Pulmonary artery endothelial cell (primary cell): Measurements from ENCODE around the gene CISH. TPM values are rescaled to one million over a fixed set of nuclear protein-coding genes. Genes with fewer than 3 reads are reported as not detected.

Source experiments
- DNase-seq: peaks from one replicate; pipeline ENCODE4 v3.0.0-alpha.2; 2011; ENCODE audit warnings: low read depth, low spot score
- total RNA-seq: library from RNA; depleted of rRNA; stranded (reverse); fragments of >200 nt; gene quantifications from 2 replicates; pipeline ENCODE4 v1.2.3, GENCODE V29; 2014

Gene CISH
- total RNA-seq, 1 donor from 2014 or later: 0.46 TPM

DNA sequence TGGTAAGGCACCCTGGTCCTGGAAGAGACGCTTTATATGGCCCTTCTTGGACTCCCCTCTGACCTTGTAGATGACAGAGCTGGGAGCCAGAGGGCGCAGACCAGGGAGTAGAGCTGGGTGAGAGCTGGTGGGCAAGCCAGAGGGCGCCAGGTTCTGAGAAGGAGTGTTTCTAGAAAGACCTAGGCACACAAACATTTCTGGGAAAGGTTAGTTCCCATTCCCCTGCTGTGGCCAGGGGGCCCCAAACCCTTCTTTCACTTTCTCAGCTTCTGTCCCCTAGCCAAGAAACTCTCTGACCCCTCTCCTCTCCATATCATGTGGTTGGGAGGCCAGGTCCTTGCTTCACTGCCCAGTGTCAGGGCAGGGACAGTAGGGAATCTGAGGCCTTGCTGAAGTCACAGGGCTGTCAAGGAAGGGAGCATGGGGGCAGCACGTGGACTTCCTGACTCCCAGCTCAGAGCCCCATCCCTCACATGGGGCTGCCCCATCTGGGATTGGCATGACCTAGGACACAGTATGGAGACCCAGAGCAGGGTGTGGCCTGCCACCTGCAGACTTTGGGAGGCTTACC is 38.7 kb downstream of the CISH start:
- no peak for DNase-seq

GRCh38 chr3:50572158-50572557 is 39.4 kb downstream of the CISH start:
- DNase-seq: peak; percentile 30

GRCh38 chr3:50571486-50571885 is 40.1 kb downstream of the CISH start:
- no peak for DNase-seq

GRCh38 chr3:50570508-50571279 is 40.9 kb downstream of the CISH start:
- no peak for DNase-seq

DNA sequence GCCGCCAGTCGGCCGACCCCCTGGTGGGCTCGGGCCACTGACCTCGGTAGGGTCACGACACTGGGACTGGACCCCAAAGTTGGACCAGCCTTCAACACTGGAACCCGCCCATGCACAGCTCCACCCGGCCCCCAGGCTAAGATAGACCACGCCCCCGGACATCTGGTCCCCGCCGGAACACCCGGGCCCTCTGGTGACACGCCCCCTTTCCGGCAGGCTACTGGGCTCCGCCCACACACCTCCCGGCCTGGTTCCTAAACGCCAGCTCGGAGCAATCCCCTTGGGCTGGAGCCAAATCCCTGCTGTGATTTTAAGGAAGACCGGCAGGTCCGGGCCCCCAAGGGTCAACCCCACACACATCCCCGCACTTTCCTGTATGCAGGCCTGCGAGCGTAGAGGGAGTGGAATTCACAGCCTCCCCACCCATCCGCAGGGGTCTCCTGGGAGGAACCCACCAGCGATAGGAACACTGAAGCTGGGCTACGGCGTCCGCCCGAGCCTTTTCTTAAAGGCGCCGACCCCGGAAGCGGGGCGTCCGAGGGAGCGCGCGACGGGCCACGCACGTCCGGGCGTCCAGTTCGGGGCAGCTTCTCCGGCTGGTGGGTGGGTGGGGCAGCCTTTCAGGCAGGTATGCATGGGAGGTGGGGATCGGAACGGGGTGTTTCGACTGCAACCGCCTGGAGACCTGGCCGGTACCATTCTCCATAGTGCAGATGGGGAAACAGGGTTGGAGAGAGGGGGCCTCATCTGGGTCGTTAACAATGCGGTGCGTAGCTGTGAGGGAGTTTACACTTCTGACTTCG is 42.4 kb downstream of the CISH start, which contains the start of gene HEMK1:
HEMK1 (plus strand) TSS at position 576 of the 803 bp plus-strand sequence. CDS start 1,583 bp downstream, outside the sequence.
- DNase-seq: peak; percentile 57

DNA sequence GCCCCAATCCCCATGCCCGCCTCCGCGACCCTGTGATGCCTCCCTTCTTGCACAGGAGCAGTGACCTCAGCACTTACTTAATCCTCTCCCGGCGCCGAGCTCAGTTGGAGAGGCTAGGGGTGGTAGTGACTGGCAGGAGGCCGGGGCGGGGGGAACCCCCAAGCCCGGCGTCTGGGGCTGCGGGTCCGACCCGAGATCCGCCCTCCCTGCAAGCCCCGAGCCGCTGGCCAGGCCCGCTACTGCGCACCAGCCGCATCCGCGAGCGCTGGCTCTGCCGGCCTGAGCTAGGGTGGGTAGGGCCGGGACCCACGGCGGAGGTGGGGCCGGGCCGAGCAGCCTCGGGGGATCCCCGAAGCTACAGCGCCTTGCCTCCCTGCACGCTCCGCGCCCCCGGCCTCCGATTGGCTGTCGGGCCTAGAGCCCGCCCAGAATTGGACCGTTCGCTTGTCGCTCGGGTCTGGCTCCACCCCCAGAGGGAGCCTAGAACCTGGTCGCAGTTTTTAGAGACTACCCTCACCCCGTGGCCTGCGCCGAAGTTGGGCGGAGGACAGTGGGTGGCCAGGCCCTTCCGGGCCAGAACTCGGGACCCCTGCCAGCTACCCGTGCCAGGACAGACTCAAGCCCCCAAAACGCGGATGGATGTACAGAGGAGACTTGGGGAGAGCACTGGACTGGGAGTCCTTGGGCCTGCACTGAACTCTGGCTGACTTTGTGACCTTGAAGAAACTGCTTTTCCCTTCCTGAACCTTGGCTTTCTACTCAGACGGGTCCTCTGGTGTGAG is 44.0 kb downstream of the CISH start, which contains the start of gene C3orf18:
C3orf18 (minus strand) TSS at position 362 of the 782 bp plus-strand sequence. CDS start 2,048 bp downstream, outside the sequence.
- DNase-seq: peak; percentile 58

- no peak for DNase-seq
Observed at GRCh38 chr3:50567011-50567385, 44.6 kb downstream of the CISH start.

GRCh38 chr3:50564321-50564720 is 47.3 kb downstream of the CISH start:
- no peak for DNase-seq

DNA sequence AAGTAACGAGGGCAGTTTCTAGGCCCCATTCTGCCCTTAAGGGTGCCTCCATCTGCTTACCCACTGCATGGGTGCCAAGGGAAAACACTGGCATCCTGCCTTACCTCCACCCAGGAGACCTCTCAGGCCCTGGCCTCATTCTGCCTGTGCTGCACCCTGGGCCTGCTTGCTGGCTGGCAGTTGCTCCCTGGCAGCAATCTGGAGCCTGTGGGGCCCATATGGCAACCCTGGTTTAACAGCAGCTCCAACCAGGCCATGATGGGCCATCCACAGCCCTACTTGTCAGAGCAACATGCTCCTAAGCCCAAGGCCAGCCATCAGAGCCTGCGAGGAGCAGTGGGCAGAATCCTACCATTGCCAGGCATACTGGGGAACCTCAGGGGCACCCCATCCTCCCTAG is 47.7 kb downstream of the CISH start:
- no peak for DNase-seq

- DNase-seq: no peak
Observed at GRCh38 chr3:50562861-50563260, 48.7 kb downstream of the CISH start.

DNA sequence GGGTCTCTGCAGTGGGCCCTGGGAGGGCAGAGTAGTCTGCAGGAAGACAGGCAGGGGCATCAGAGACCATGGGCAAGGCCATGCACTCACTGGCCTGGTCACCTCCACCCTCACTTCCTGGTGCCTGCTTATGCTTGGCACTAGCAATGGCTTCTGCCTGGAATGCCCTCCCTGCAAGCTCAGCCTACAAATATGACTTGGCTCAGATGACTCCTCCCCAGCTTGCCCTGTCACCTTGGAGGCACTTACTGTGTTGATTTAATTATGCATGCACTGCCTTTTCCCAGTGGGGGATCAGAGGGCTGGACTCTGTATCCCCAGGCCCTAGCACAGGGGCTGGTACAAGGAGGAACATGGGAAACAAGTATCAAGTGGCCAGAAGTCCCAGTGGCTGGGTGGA is 51.9 kb downstream of the CISH start:
- DNase-seq: no peak

DNA sequence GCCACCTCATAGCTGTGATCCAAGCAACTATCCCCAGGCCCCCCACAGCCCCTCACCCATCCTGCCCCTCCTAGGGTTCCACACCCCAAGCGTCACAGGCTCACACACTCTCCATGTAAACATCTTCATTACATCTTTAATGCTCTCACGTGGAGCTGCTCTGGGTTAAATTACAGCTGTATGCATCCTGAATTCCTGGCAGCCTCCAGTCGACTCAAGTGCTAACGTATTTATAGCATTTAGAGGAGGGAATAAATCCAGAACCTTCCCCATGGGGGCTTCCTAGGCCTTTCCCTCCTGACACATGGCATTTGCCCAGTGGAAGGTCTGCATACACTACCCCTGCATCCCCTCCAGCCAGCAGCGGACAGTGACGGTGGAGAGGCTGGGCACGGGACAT is 53.7 kb downstream of the CISH start:
- no peak for DNase-seq

GRCh38 chr3:50557106-50557505 is 54.5 kb downstream of the CISH start:
- DNase-seq: no peak

Other genes with a start within 250 kb of the CISH start
- not detected in 2 replicates for gene CACNA2D2, start 108.1 kb downstream of the CISH start, total RNA-seq
- gene C3orf18, start 44.0 kb downstream of the CISH start, total RNA-seq: 3.5 and 5.1 TPM in 2 replicates
- 13.7 and 15.2 TPM in 2 replicates for gene HEMK1, start 42.3 kb downstream of the CISH start, total RNA-seq
- 18.9 and 32.4 TPM in 2 replicates for gene MAPKAPK3, start 5.4 kb upstream of the CISH start, total RNA-seq
- gene DOCK3, start 63.2 kb upstream of the CISH start, total RNA-seq: under 0.01 and 0.04 TPM in 2 replicates